ENCODE results near the gene NEGR1.

The NEGR1 gene

DNA sequence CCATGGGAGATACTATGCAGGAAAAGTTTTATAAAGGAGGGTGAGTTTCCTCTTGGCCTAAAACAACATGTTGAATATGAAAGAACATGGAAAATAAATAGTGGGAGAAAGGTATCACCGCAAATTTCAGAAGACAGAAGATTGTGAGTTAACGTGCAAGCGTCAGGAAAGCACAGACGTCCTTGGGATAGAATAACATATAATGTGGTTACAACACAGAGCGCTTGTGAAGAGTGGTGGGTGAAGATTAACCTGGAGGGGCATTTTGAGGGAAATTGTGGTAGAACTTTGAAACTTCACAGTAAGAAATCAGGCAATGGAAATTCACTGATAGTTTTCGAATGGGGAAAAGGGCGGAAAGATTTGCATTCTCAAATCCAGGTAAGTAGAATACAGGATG is 47.3 kb downstream of the NEGR1 start:
- DNase-seq (ENCODE audit: low read depth in 2 of 2, low spot score in 1 of 2): no peak

GRCh38 chr1:72230746-72231145 is 51.6 kb downstream of the NEGR1 start:
- DNase-seq (ENCODE audit: low read depth in 2 of 2, low spot score in 1 of 2): no peak

GRCh38 chr1:72229893-72230292 is 52.4 kb downstream of the NEGR1 start:
- DNase-seq (ENCODE audit: low read depth in 2 of 2, low spot score in 1 of 2): no peak

GRCh38 chr1:72227667-72228066 is 54.7 kb downstream of the NEGR1 start:
- DNase-seq (ENCODE audit: low read depth in 2 of 2, low spot score in 1 of 2): no peak

DNA sequence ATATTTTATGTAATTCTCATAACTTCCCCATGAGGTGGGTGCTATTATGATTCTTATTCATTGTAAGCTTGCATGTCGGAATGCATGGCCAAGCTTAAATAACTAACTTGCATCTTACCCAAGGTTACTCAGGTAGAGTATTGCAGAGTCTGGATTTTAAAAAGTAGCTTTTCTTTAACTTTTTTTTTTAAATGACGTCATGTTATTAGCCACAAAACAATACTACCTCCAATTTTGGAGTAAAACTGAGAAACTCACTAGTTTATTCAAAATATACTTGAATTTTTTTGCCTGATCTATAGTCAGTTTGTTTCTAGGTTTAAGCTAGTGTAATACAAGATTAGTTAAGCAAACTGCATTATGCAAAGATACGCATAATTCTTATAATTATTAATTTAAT is 57.8 kb downstream of the NEGR1 start:
- DNase-seq (ENCODE audit: low read depth in 2 of 2, low spot score in 1 of 2): no peak

GRCh38 chr1:72221811-72222210 is 60.5 kb downstream of the NEGR1 start:
- DNase-seq (ENCODE audit: low read depth in 2 of 2, low spot score in 1 of 2): no peak

- DNase-seq (ENCODE audit: low read depth in 2 of 2, low spot score in 1 of 2): no peak
These were observed 64.1 kb downstream of the NEGR1 start for GRCh38 chr1:72218141-72218739.

DNA sequence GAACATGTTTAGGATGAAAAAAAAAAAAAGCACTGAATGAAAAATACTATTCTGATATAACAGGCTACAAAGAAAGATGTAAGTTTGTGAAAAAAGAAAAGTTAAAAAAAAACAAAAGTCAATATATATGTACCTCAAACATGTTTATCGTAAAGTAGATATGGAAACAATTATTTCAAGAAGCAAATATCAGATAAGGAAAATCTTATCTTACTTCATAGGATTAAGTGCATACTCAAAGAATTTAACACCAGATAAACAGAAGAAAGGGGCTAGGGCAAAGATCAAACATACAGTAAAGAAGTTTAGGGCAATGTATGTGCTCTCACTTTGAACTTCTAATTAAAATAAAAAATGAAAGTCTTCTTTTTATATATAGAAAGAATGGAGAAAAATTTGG is 75.3 kb downstream of the NEGR1 start:
- DNase-seq (ENCODE audit: low read depth in 2 of 2, low spot score in 1 of 2): no peak

DNA sequence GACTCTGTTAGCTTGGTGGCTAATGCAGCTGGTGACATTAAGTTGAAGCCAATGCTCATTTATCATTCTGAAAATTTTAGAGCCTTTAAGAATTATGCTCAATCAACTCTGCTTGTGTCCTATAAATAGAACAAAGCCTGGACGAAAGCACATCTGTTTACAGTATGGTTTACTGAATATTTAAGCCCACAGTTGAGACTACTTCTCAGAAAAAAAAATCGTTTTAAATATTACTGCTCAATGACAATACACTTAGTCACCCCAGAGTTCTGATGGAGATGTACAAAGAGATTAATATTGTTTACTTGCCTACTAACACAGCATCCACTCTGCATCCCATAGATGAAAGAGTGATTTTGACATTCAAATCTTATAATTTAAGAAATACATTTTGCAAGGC is 79.6 kb downstream of the NEGR1 start:
- DNase-seq (ENCODE audit: low read depth in 2 of 2, low spot score in 1 of 2): no peak

- DNase-seq (ENCODE audit: low read depth in 2 of 2, low spot score in 1 of 2): no peak
These were observed 84.6 kb downstream of the NEGR1 start for GRCh38 chr1:72197786-72198185.

DNA sequence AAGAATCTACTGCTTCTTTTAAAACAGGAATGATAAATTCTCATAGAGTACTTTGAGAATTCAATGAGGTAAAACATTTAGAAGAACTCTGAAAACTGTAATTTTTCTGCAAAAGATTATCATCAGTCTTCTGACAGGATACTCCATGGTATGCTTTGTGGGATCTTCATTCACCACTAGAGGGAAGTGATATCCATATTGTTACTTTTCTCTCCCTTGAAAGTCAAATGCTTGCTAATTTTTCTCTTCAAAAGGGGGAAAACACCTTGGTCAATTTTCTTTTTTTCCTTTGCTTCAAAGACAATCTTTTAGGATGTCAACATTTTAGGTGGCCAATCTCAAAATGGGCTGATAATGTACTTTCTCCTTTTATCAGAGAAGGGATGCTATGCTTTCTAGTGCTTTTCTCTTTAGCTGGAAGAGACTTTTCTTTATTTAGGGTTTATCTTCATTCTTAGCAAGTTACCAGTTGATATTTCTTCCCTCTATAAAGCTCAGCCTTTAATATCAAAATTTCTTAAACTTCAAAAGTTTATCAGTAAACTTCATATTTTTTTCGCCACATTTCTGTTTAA is 95.5 kb downstream of the NEGR1 start:
- DNase-seq (ENCODE audit: low read depth in 2 of 2, low spot score in 1 of 2): no peak

- no peak for DNase-seq (ENCODE audit: low read depth in 2 of 2, low spot score in 1 of 2)
These were observed 98.1 kb downstream of the NEGR1 start for GRCh38 chr1:72184099-72184701.

DNA sequence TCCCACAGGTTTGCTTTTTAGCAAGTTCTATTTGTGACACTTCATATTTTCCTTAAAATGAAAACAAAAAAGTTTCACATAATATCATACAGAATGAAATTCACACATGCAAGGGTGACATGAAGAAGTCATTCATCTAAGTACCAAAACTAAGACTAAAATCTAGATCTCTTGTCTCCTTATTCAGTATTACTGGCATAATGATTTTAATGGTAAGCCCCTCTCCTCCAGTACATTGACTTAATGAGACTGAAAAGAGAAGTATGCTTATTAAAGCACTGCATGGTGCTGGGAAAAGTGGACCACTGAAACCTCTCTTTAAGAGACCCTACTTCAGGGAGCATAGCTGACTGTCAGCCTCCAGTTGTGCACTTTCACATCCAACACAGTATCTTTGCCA is 99.5 kb downstream of the NEGR1 start:
- DNase-seq (ENCODE audit: low read depth in 2 of 2, low spot score in 1 of 2): no peak

DNA sequence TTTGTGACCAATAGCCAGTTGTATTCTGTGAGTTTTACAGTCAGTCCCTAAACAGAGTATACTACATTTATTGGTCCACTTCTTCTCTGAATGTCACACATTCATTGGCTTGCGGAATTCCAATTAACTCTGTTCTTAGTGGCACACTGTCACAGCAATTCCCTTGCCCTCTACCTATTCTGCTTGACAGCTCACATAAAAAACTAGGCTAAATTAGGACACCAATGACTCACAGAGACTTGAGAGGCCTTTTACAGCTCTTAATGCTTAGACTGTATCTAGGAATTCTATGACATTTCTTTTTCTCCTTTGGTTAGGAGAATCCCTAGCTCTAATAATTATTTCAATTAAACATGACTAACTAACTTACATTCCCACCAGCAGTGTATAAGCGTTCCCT is 104.1 kb downstream of the NEGR1 start:
- DNase-seq (ENCODE audit: low read depth in 2 of 2, low spot score in 1 of 2): no peak

DNA sequence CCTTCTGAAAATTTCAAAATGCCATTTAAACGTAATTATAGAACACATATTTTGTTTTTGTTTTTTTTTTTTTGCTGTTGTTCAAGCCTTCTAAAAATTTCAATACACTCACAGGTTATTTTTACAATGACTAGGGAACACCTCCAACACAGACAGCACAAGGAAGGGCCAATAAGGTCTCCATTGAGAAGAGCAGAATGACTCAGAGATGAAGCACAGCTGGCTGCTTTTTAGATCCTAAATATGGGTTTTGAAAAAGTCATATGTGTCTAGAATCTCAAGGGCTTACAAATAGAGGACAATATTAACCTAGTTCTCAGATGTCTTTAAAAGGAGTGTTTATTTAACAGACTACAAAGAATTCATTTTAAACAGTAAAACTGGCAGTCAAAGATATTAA is 104.6 kb downstream of the NEGR1 start:
- no peak for DNase-seq (ENCODE audit: low read depth in 2 of 2, low spot score in 1 of 2)

- no peak for DNase-seq (ENCODE audit: low read depth in 2 of 2, low spot score in 1 of 2)
These were observed 112.1 kb downstream of the NEGR1 start for GRCh38 chr1:72170246-72170645.

DNA sequence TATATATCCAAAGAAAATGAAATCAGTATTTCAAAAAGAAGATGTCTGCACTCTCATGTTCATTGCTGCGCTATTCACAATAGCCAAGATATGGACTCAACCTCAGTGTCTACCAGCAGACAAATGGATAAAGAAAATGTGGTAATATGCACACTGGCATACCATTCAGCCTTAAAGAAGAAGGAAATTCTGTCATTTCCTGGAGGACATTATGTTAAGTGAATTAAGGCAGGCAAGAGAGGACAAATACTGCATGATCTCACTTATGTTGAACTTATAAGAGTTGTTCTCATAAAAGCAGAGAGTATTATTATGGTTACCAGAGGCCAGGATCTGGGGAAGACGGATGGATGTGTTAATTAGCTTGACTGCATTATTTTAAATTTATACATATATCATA is 115.9 kb downstream of the NEGR1 start:
- no peak for DNase-seq (ENCODE audit: low read depth in 2 of 2, low spot score in 1 of 2)

DNA sequence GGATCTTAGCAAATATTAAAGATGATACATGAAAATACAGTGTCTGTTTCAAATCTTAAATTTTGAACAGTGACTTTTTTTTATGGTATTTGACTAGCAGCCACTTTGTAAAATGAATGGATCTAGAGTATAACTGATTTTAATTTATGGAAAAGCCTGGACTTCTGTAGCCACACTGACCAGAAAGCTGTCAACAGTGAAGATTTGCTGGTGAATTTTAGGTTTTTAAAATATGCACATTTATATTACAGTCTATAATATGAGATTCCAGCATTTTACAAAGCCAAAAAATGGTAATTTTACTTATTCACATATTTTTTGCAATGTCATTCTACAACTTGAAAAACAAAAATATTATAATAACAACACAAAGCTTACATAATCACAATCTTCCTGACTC is 131.8 kb downstream of the NEGR1 start:
- no peak for DNase-seq (ENCODE audit: low read depth in 2 of 2, low spot score in 1 of 2)

DNA sequence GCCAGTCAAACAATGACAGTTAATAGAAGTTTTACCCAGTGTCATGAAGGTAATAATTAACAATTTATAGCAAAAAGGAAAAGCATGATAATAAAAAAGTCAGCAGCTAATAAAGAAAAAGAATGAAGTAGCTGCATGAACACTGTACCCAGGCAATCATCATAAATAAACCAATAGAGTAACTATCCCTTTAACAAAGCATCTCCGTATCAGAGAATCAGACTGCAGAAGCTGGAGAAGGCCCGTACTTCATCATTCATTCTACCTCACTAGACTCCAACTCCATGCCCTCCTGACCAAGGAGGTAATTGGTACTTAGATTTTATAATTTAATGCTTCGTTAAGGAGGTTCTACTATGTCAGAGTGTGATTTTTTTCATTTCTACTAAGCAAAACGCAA is 140.5 kb downstream of the NEGR1 start:
- DNase-seq (ENCODE audit: low read depth in 2 of 2, low spot score in 1 of 2): no peak

- DNase-seq (ENCODE audit: low read depth in 2 of 2, low spot score in 1 of 2): no peak
These were observed 142.1 kb downstream of the NEGR1 start for GRCh38 chr1:72140222-72140621.

DNA sequence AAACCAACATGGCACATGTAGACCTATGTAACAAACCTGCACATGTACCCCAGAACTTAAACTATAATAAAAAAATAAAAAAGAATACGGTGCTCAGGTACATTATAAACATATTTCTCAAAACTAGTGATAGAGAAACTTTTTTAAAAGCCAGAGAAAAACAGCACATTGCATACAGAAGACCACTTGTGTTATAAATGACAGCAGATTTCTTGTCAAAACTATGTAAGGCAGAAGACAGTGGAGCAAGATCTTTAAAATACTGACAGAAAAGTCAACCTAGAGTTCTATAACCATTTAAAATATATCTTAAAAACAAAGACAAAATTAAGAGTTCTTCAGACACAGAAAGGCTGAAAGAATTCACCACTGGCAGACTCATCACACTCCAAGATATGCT is 144.7 kb downstream of the NEGR1 start:
- DNase-seq (ENCODE audit: low read depth in 2 of 2, low spot score in 1 of 2): no peak

- DNase-seq (ENCODE audit: low read depth in 2 of 2, low spot score in 1 of 2): no peak
These were observed 152.5 kb downstream of the NEGR1 start for GRCh38 chr1:72129869-72130268.
